Bronchial epithelial cell (primary cell): Measurements from ENCODE around the gene DENND1A. TPM values are rescaled to one million over a fixed set of nuclear protein-coding genes. Genes with fewer than 3 reads are reported as not detected.
A peak's percentile ranks its signal among the peaks of the same experiment; 100 is the strongest.

ENCODE experiments used
- DNase-seq: peaks from one replicate; pipeline ENCODE4 v3.0.0-alpha.2; 2010; ENCODE audit warnings: low read depth
- FAIRE-seq: peaks from 2 replicates; lab custom pipeline; 2011; peaks lifted over from hg19 to GRCh38; lab: Jason Lieb, UNC
- H3K27me3 ChIP-seq: 2 replicates; pipeline ENCODE4 v1.5.1; 2011; ENCODE audit warnings: low read length; ENCODE audit not compliant: control insufficient read depth, insufficient read depth
- H3K36me3 ChIP-seq: 2 replicates; pipeline ENCODE4 v1.5.1; 2011; ENCODE audit warnings: low read length; ENCODE audit not compliant: control insufficient read depth, insufficient read depth
- H3K4me3 ChIP-seq: 2 replicates; pipeline ENCODE4 v1.5.1; 2011; ENCODE audit warnings: mild to moderate bottlenecking, low read depth, low read length, control low read depth
- CTCF ChIP-seq: IDR thresholded peaks from 2 replicates; pipeline ENCODE4 v1.5.1; 2011; ENCODE audit warnings: mild to moderate bottlenecking, moderate library complexity, low read length, control low read depth, inconsistent platforms; ENCODE audit not compliant: insufficient read depth, severe bottlenecking
- total RNA-seq: library from RNA; depleted of rRNA; stranded (reverse); fragments of >200 nt; gene quantifications from 2 replicates; pipeline ENCODE4 v1.2.1, GENCODE V29; 2014

Gene DENND1A
- total RNA-seq, 1 donor from 2014 or later, result 6.1 TPM

GRCh38 chr9:123527981-123528380 is 401.9 kb downstream of the DENND1A start:
- FAIRE-seq (no peak), DNase-seq (no peak)
- no peak overlapping the region for H3K4me3 ChIP-seq
- TF ChIP-seq CTCF, result no peak
- no peaks in the 10 kb centered on the region for H3K36me3 ChIP-seq
- no peaks in the 10 kb centered on the region for H3K27me3 ChIP-seq

- no peak for FAIRE-seq
- DNase-seq, result no peak
- Histone ChIP-seq H3K4me3 (no peak overlapping the region), H3K36me3 (no peaks in the 10 kb centered on the region), H3K27me3 (no peaks in the 10 kb centered on the region)
- no peak for TF ChIP-seq CTCF
Measured at GRCh38 chr9:123525957-123526356, 404.0 kb downstream of the DENND1A start.

- Histone ChIP-seq H3K4me3 (no peak overlapping the region), H3K27me3 (no peaks in the 10 kb centered on the region), H3K36me3 (no peaks in the 10 kb centered on the region)
- no peak for TF ChIP-seq CTCF
- DNase-seq (no peak), FAIRE-seq (no peak)
Measured at GRCh38 chr9:123525424-123525823, 404.5 kb downstream of the DENND1A start.

GRCh38 chr9:123524866-123525265 is 405.1 kb downstream of the DENND1A start:
- no peak overlapping the region for H3K4me3 ChIP-seq
- DNase-seq (no peak), FAIRE-seq (no peak)
- H3K36me3 ChIP-seq, result no peaks in the 10 kb centered on the region
- TF ChIP-seq CTCF, result no peak
- H3K27me3 ChIP-seq, result no peaks in the 10 kb centered on the region

GRCh38 chr9:123523845-123524244 is 406.1 kb downstream of the DENND1A start:
- no peak for DNase-seq
- no peaks in the 10 kb centered on the region for H3K36me3 ChIP-seq
- no peak overlapping the region for H3K4me3 ChIP-seq
- no peaks in the 10 kb centered on the region for H3K27me3 ChIP-seq
- no peak for TF ChIP-seq CTCF
- FAIRE-seq, result no peak

- FAIRE-seq (no peak), DNase-seq (peak; percentile 17)
- Histone ChIP-seq H3K27me3 (no peaks in the 10 kb centered on the region), H3K36me3 (no peaks in the 10 kb centered on the region), H3K4me3 (no peak overlapping the region)
- no peak for TF ChIP-seq CTCF
Measured at GRCh38 chr9:123523001-123523400, 406.9 kb downstream of the DENND1A start.
